GM18502 (cell line): ENCODE results near the gene TCF25.

ENCODE experiments used
- ATAC-seq: cut with Tn5 transposase; IDR thresholded peaks from one replicate; pipeline ENCODE4 v1.9.1; 2021; ENCODE audit warnings: mild to moderate bottlenecking; ENCODE audit not compliant: unreplicated experiment, poor library complexity

TCF25 gene

DNA sequence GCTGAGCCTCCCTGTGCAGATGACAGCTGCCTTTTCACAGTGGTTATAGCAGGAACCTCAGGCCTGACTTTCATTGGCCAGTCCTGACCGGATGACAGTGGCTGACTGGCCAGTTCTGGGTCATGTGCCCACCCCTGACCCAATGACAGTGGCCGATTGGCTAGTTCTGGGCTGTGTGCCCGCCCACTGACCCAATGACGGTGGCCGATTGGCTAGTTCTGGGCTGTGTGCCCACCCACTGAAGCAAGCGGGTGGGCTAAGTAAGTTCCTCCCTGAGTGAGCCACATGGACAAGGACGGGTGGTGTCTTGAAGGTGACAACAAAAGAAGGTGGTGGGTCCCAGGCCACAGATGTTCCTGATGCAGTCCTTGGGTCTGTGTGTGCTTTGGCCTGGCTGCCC lies 84.7 kb downstream of the TCF25 start:
- ATAC-seq, result no peak

GRCh38 chr16:89958596-89958995 lies 85.2 kb downstream of the TCF25 start:
- no peak for ATAC-seq

- no peak for ATAC-seq
Measured at GRCh38 chr16:89960966-89961365, 87.6 kb downstream of the TCF25 start.
